Kidney (tissue), 14 donors: ENCODE measurements around the gene TSPAN19. TPM values are rescaled to one million over a fixed set of nuclear protein-coding genes. Genes with fewer than 3 reads are reported as not detected.

Experiments used
- DNase-seq, 5 donors: peaks; one replicate each; pipeline ENCODE4 v3.0.0-alpha.2; 2013 to 2020
- FAIRE-seq: peaks from 2 replicates; lab custom pipeline; 2012; peaks lifted over from hg19 to GRCh38; lab: Jason Lieb, UNC
- H3K27ac ChIP-seq, 2 donors: one replicate each; pipeline ENCODE4 v1.7.0; 2013; ENCODE audit warnings: low read depth in 2 of 2, low read length in 2 of 2, inconsistent platforms in 1 of 2
- H3K27me3 ChIP-seq: one replicate; pipeline ENCODE4 v1.7.1; 2013; ENCODE audit warnings: low read length, inconsistent platforms; ENCODE audit not compliant: control insufficient read depth, insufficient read depth
- H3K36me3 ChIP-seq, 3 donors: one replicate each; pipeline versions ENCODE4 v1.7.0 to v1.7.1; 2013; ENCODE audit warnings: low read length in 3 of 3, control low read depth in 1 of 3, inconsistent platforms in 1 of 3; ENCODE audit not compliant: insufficient read depth in 3 of 3, control insufficient read depth in 2 of 3
- H3K4me1 ChIP-seq, 3 donors: one replicate each; pipeline versions ENCODE4 v1.7.0 to v1.7.1; 2013; ENCODE audit warnings: low read length in 3 of 3, inconsistent platforms in 1 of 3, low read depth in 1 of 3; ENCODE audit not compliant: control insufficient read depth in 2 of 3, insufficient read depth in 2 of 3
- H3K4me3 ChIP-seq, 3 donors: one replicate each; pipeline versions ENCODE4 v1.7.0 to v1.8.1; 2013; ENCODE audit warnings: low read length in 3 of 3, control low read depth in 1 of 3, inconsistent platforms in 1 of 3
- H3K9ac ChIP-seq, 3 donors: one replicate each; pipeline versions ENCODE4 v1.7.0 to v1.7.1; 2013; ENCODE audit warnings: low read length in 3 of 3, control low read depth in 1 of 3, inconsistent platforms in 1 of 3
- H3K9me3 ChIP-seq, 3 donors: one replicate each; pipeline versions ENCODE4 v1.7.0 to v1.7.1; 2013; ENCODE audit warnings: low read length in 3 of 3, control low read depth in 1 of 3, inconsistent platforms in 1 of 3; ENCODE audit not compliant: control insufficient read depth in 2 of 3, insufficient read depth in 1 of 3
- CTCF ChIP-seq: IDR thresholded peaks from 3 replicates; pipeline ENCODE4 v1.5.1; 2012; ENCODE audit warnings: mild to moderate bottlenecking, moderate library complexity, borderline replicate concordance; ENCODE audit not compliant: insufficient read depth; ENCODE audit errors: extremely low read depth
- intact Hi-C: fragments of 100-400 bp; cut with DNase I; formaldehyde crosslinking; loops from one replicate; pipeline ENCODE4 v1.11.1; 2022
- polyA plus RNA-seq: library from polyadenylated mRNA; stranded (reverse); fragments of 350-450 nt; fragmentation: Illumina TruSeq; extraction: RNeasy Lipid Tissue Mini Kit (QIAGEN cat#74804); gene quantifications from one replicate; pipeline ENCODE4 v1.2.3, GENCODE V29; 2014; ENCODE audit warnings: low read depth, low replicate concordance; ENCODE audit not compliant: insufficient read depth
- total RNA-seq: library from RNA; stranded (reverse); fragmentation: NEBNext Ultra II Directional; extraction: Animal tissue kit (Norgen Biotek cat#: 25700); gene quantifications from one replicate; pipeline ENCODE4 v1.2.1, GENCODE V29; 2021
- donor health status: control.
- donor health status: control.
- donor health status: control.
- donor health status: control.
- donor health status: control.
- donor health status: DM: yes; HTN: yes; CAD: no.
- donor health status: Normal renal cell carcinoma (clear cell type).

Gene TSPAN19
- total and polyA plus RNA-seq, 2 donors from 2014 or later: 0.66 to 1.3 TPM

- Histone ChIP-seq H3K4me3 (no peak overlapping the region), H3K9ac (no peak overlapping the region), H3K9me3 (no peaks in the 10 kb centered on the region), H3K27me3 (no peaks in the 10 kb centered on the region), H3K27ac (no peak overlapping the region), H3K36me3 (no peaks in the 10 kb centered on the region), H3K4me1 (no peaks in the 10 kb centered on the region)
- intact Hi-C loops: no loop called here
- DNase-seq: no peak
- FAIRE-seq: no peak
- TF ChIP-seq CTCF: no peak
Measured at GRCh38 chr12:84982888-84983287, 53.2 kb downstream of the TSPAN19 start.

GRCh38 chr12:84978921-84979320, 57.2 kb downstream of the TSPAN19 start:
- no peaks in the 10 kb centered on the region for H3K4me1 ChIP-seq
- H3K27ac ChIP-seq: no peak overlapping the region
- H3K9ac ChIP-seq: no peak overlapping the region
- intact Hi-C loops: no loop called here
- H3K9me3 ChIP-seq: no peaks in the 10 kb centered on the region
- H3K4me3 ChIP-seq: no peak overlapping the region
- no peak for DNase-seq
- TF ChIP-seq CTCF: no peak
- H3K36me3 ChIP-seq: no peaks in the 10 kb centered on the region
- no peaks in the 10 kb centered on the region for H3K27me3 ChIP-seq
- FAIRE-seq: no peak

GRCh38 chr12:84976133-84976532, 59.9 kb downstream of the TSPAN19 start:
- DNase-seq (no peak), FAIRE-seq (no peak)
- H3K27ac ChIP-seq: no peak overlapping the region
- intact Hi-C loops: no loop called here
- H3K4me1 ChIP-seq: no peaks in the 10 kb centered on the region
- no peak overlapping the region for H3K9ac ChIP-seq
- H3K36me3 ChIP-seq: no peaks in the 10 kb centered on the region
- TF ChIP-seq CTCF: no peak
- H3K4me3 ChIP-seq: no peak overlapping the region
- no peaks in the 10 kb centered on the region for H3K27me3 ChIP-seq
- H3K9me3 ChIP-seq: no peaks in the 10 kb centered on the region

- intact Hi-C loops: no loop called here
- Histone ChIP-seq H3K4me3 (no peak overlapping the region), H3K27ac (no peak overlapping the region), H3K9ac (no peak overlapping the region), H3K36me3 (no peaks in the 10 kb centered on the region), H3K9me3 (no peaks in the 10 kb centered on the region), H3K4me1 (no peaks in the 10 kb centered on the region), H3K27me3 (no peaks in the 10 kb centered on the region)
- FAIRE-seq: no peak
- no peak for TF ChIP-seq CTCF
- DNase-seq: no peak
Measured at GRCh38 chr12:84974155-84974815, 61.8 kb downstream of the TSPAN19 start.
